ENCODE data around the gene NDUFAF8.
A peak's percentile ranks its signal among the peaks of the same experiment; 100 is the strongest.

The NDUFAF8 gene

GRCh38 chr17:81278831-81279230 is 39.7 kb downstream of the NDUFAF8 start:
- no peak for DNase-seq

- no peak for DNase-seq
Observed at GRCh38 chr17:81279278-81280275, 40.5 kb downstream of the NDUFAF8 start.

GRCh38 chr17:81280571-81280970 is 41.5 kb downstream of the NDUFAF8 start:
- no peak for DNase-seq

GRCh38 chr17:81282141-81282540 is 43.0 kb downstream of the NDUFAF8 start:
- DNase-seq: no peak

- no peak for DNase-seq
Observed at GRCh38 chr17:81282876-81283275, 43.8 kb downstream of the NDUFAF8 start.

GRCh38 chr17:81285179-81285878 is 46.2 kb downstream of the NDUFAF8 start:
- DNase-seq: peak; percentile 32

GRCh38 chr17:81285894-81286293 is 46.8 kb downstream of the NDUFAF8 start:
- DNase-seq: no peak

- no peak for DNase-seq
Observed at GRCh38 chr17:81286491-81287145, 47.5 kb downstream of the NDUFAF8 start.

GRCh38 chr17:81287152-81287551 is 48.0 kb downstream of the NDUFAF8 start:
- DNase-seq: no peak

GRCh38 chr17:81287741-81288430 is 48.8 kb downstream of the NDUFAF8 start:
- no peak for DNase-seq

- no peak for DNase-seq
Observed at GRCh38 chr17:81288715-81289114, 49.6 kb downstream of the NDUFAF8 start.

GRCh38 chr17:81289627-81290026 is 50.5 kb downstream of the NDUFAF8 start:
- no peak for DNase-seq

GRCh38 chr17:81290230-81290629 is 51.1 kb downstream of the NDUFAF8 start:
- DNase-seq: no peak

Data from midbrain (tissue), 1 donor.